SK-N-SH (cell line): ENCODE results near the gene KRT33B. TPM values are rescaled to one million over a fixed set of nuclear protein-coding genes. Genes with fewer than 3 reads are reported as not detected.
"Not testable (repeated sequence)": the region's sequence is repeated elsewhere in the genome, so short reads cannot be mapped to it uniquely, and the experiment has no call there.

Source experiments
- CTCF ChIA-PET: fragments of 300-600, 350-600 bp; formaldehyde crosslinking; extraction: SDS; loops from one replicate; lab custom pipeline; 2021; lab: Yijun Ruan, JAX
- POLR2A ChIA-PET: fragments of 350-600 bp; sonication (Branson Sonifier 250); formaldehyde crosslinking; extraction: SDS; loops from one replicate; lab custom pipeline; 2020; ENCODE audit warnings: antibody characterized with exemption, inconsistent platforms; lab: Yijun Ruan, JAX
- DNase-seq: peaks from one replicate; pipeline ENCODE4 v3.0.0; 2012
- H2AFZ ChIP-seq: fragments of 200-600 bp; sonication (generic); 2 replicates; pipeline ENCODE4 v1.8.1; 2016; ENCODE audit warnings: antibody characterized with exemption, mild to moderate bottlenecking, low read depth
- H3F3A ChIP-seq: fragments of 200-600 bp; sonication (generic); replicated peaks from 2 replicates; pipeline ENCODE3; 2016; ENCODE audit warnings: antibody characterized with exemption, mild to moderate bottlenecking; ENCODE audit not compliant: insufficient read depth
- H3K27ac ChIP-seq, 2 experiments: fragments of 200-500 bp in 1 of 2; fragments of 200-600 bp in 1 of 2; sonication (Bioruptor generic) in 1 of 2; sonication (generic), shearing (Covaris generic) in 1 of 2; 2 replicates each; pipeline versions ENCODE4 v1.5.1 to v1.6.1; 2014 to 2016; ENCODE audit warnings: low read depth in 2 of 2, inconsistent platforms in 1 of 2, low read length in 1 of 2, mild to moderate bottlenecking in 1 of 2, mixed read lengths in 1 of 2
- H3K27me3 ChIP-seq: fragments of 200-600 bp; sonication (generic), shearing (Covaris generic); 2 replicates; pipeline ENCODE4 v1.6.1; 2016; ENCODE audit warnings: mixed run types; ENCODE audit not compliant: insufficient read depth
- H3K36me3 ChIP-seq, 2 experiments: fragments of 200-500 bp in 1 of 2; fragments of 200-600 bp in 1 of 2; sonication (Bioruptor generic) in 1 of 2; sonication (generic) in 1 of 2; replicated peaks in 1 of 2; 2 replicates each; pipeline versions ENCODE3 to v1.5.1; 2014 to 2016; ENCODE audit warnings: low read length in 1 of 2, mild to moderate bottlenecking in 1 of 2; ENCODE audit not compliant: insufficient read depth in 2 of 2, control insufficient read depth in 1 of 2
- H3K4me1 ChIP-seq, 2 experiments: fragments of 200-500 bp in 1 of 2; fragments of 200-600 bp in 1 of 2; sonication (Bioruptor generic) in 1 of 2; sonication (generic), shearing (Covaris generic) in 1 of 2; 2 replicates each; pipeline versions ENCODE4 v1.5.1 to v1.6.1; 2014 to 2016; ENCODE audit warnings: low read depth in 1 of 2, low read length in 1 of 2, mixed run types in 1 of 2; ENCODE audit not compliant: insufficient read depth in 2 of 2, control insufficient read depth in 1 of 2
- H3K4me2 ChIP-seq: fragments of 200-600 bp; sonication (generic), shearing (Covaris generic); 2 replicates; pipeline ENCODE4 v1.6.1; 2017; ENCODE audit warnings: mixed run types
- H3K4me3 ChIP-seq, 2 experiments: fragments of 200-500 bp in 1 of 2; fragments of 200-600 bp in 1 of 2; sonication (Bioruptor generic) in 1 of 2; sonication (generic), shearing (Covaris generic) in 1 of 2; 2 replicates each; pipeline versions ENCODE4 v1.5.1 to v1.8.1; 2014 to 2016; ENCODE audit warnings: low read depth in 2 of 2, inconsistent platforms in 1 of 2, low read length in 1 of 2, mild to moderate bottlenecking in 1 of 2, mixed read lengths in 1 of 2, moderate library complexity in 1 of 2
- H3K79me2 ChIP-seq: fragments of 200-600 bp; sonication (generic); 2 replicates; pipeline ENCODE4 v1.8.1; 2017; ENCODE audit warnings: mild to moderate bottlenecking; ENCODE audit not compliant: insufficient read depth
- H3K9ac ChIP-seq: fragments of 200-600 bp; sonication (generic); 2 replicates; pipeline ENCODE4 v1.6.1; 2017; ENCODE audit warnings: mixed run types
- H3K9me2 ChIP-seq: fragments of 200-600 bp; sonication (generic); 2 replicates; pipeline ENCODE4 v1.6.1; 2017; ENCODE audit warnings: mixed run types
- H3K9me3 ChIP-seq: fragments of 200-600 bp; sonication (generic); 2 replicates; pipeline ENCODE4 v1.6.1; 2017; ENCODE audit warnings: mixed run types, mild to moderate bottlenecking, moderate library complexity
- H4K20me1 ChIP-seq: fragments of 200-600 bp; sonication (generic); 2 replicates; pipeline ENCODE4 v1.6.1; 2017; ENCODE audit warnings: mild to moderate bottlenecking, mixed run types; ENCODE audit not compliant: insufficient read depth
- CTCF ChIP-seq: fragments of 200-600 bp; sonication (generic); IDR thresholded peaks from 2 replicates; pipeline ENCODE4 v1.6.1; 2017; ENCODE audit warnings: antibody characterized with exemption, mild to moderate bottlenecking, moderate library complexity
- ELF1 ChIP-seq: IDR thresholded peaks from 2 replicates; pipeline ENCODE4 v1.4.0; 2012
- EP300 ChIP-seq, 2 experiments: IDR thresholded peaks; 2 replicates each; pipeline versions ENCODE4 v1.4.0 to v1.6.1; 2012; ENCODE audit warnings: borderline replicate concordance in 1 of 2, low read depth in 1 of 2, low read length in 1 of 2
- FOXJ3 ChIP-seq: sonication (generic); formaldehyde crosslinking; IDR thresholded peaks from 2 replicates; pipeline ENCODE4 v1.5.1; 2020; ENCODE audit warnings: mild to moderate bottlenecking, missing genetic modification reagents
- GATA2 ChIP-seq: sonication (generic); formaldehyde crosslinking; IDR thresholded peaks from 2 replicates; pipeline ENCODE4 v1.5.0; 2020; ENCODE audit warnings: mild to moderate bottlenecking, missing genetic modification reagents
- JUND ChIP-seq: IDR thresholded peaks from 2 replicates; pipeline ENCODE4 v1.4.0; 2012
- NRF1 ChIP-seq: IDR thresholded peaks from 2 replicates; pipeline ENCODE4 v1.6.1; 2012; ENCODE audit warnings: low read depth, mild to moderate bottlenecking, low read length
- PBX3 ChIP-seq: IDR thresholded peaks from 2 replicates; pipeline ENCODE4; 2012
- POLR2AphosphoS5 ChIP-seq: IDR thresholded peaks from 2 replicates; pipeline ENCODE4 v1.6.1; 2012; ENCODE audit warnings: low read depth, low read length
- RAD21 ChIP-seq: IDR thresholded peaks from 2 replicates; pipeline ENCODE4 v1.6.1; 2012; ENCODE audit warnings: mild to moderate bottlenecking, low read length
- RCOR1 ChIP-seq: fragments of 150-350 bp; IDR thresholded peaks from 2 replicates; pipeline ENCODE4 v1.6.1; 2017; ENCODE audit warnings: antibody characterized with exemption, low read length
- SIN3A ChIP-seq: IDR thresholded peaks from 2 replicates; pipeline ENCODE4 v1.6.1; 2012; ENCODE audit warnings: low read depth, mild to moderate bottlenecking, low read length, moderate library complexity, borderline replicate concordance
- YY1 ChIP-seq: IDR thresholded peaks from 2 replicates; pipeline ENCODE4 v1.4.0; 2012; ENCODE audit warnings: low read depth, mild to moderate bottlenecking
- WGBS: methylation state at CpG from one replicate; pipeline ENCODE4 v1.1.6; 2017; ENCODE audit warnings: low lambda C conversion rate; 5-methylcytosine and 5-hydroxymethylcytosine counted together
- polyA plus RNA-seq, 3 experiments: library from polyadenylated mRNA; depleted of rRNA; stranded (reverse); fragments of >200 nt; gene quantifications; 2 replicates each; pipeline ENCODE4 v1.2.3, GENCODE V29; 2012
- TF ChIP-seq, protein P1 (sequence below): IDR thresholded peaks from 2 replicates; pipeline ENCODE4 v1.6.1; 2012; ENCODE audit warnings: mild to moderate bottlenecking, low read depth, low read length, moderate library complexity
- TF ChIP-seq, protein P2 (sequence below): fragments of 150-350 bp; IDR thresholded peaks from 2 replicates; pipeline ENCODE4 v1.6.1; 2016; ENCODE audit warnings: mild to moderate bottlenecking, low read depth, low read length
- TF ChIP-seq, protein P3 (sequence below): IDR thresholded peaks from 2 replicates; pipeline ENCODE4 v1.4.0; 2012; ENCODE audit warnings: low read depth, borderline replicate concordance

Gene KRT33B
- polyA plus RNA-seq, 1 of the 3 experiments (the other 2 are of a cell fraction) = 0.08 TPM

DNA sequence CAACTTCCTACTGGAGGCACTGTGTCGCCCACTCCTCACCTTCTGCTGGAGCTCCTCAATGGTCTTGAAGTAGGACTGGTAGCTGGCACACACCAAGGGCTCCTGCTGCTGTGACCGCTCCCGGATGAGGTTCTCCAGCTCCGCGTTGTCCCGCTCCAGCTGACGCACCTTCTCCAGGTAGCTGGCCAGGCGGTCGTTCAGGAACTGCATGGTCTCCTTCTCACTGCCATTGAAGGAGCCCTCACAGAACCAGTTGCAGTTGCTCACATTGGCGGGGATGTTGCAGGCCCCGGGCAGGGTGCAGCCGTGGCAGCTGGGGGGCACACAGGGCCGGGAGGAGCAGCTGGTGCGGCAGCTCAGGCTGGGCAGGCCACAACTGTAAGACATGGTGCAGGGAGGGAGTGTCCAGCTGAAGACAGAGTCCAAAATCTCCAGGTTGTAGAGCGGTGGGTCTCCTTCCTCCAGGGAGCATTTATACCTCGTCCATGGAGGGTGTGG lies 19.2 kb downstream of the KRT33B start, which contains the start of gene KRT33A:
Gene KRT33A (minus strand): TSS at position 448 of the 498 bp plus-strand sequence. CDS start 61 bp downstream, at position 387.
- H3K9ac ChIP-seq, H4K20me1 ChIP-seq, H3K4me1 ChIP-seq, H3K27ac ChIP-seq, H3K36me3 ChIP-seq, DNase-seq, H3K9me3 ChIP-seq, H3K4me3 ChIP-seq, POLR2A ChIA-PET, H3K27me3 ChIP-seq, H3K79me2 ChIP-seq, H2AFZ ChIP-seq, H3K4me2 ChIP-seq, H3K9me2 ChIP-seq, H3F3A ChIP-seq: not testable (repeated sequence)
- CTCF ChIA-PET = interaction anchor here (1.2 to 1.5 kb wide), 3 partner anchors 28 to 298 kb away, joined by 3 to 5 read pairs (median 4); no protein-coding TSS in a partner anchor
- 42% methylated on average over 12 of the region's 16 CpGs for WGBS

- Histone ChIP-seq H3K27me3 (no peaks in the 10 kb centered on the region; the same call in 1 of the 2 replicates), H3K4me1 (no peaks in the 10 kb centered on the region), H4K20me1 (no peaks in the 10 kb centered on the region), H3K9ac (no peak overlapping the region), H3K27ac (no peak overlapping the region), H3K79me2 (no peaks in the 10 kb centered on the region), H3F3A (no peaks in the 10 kb centered on the region), H3K4me3 (no peak overlapping the region), H2AFZ (no peak overlapping the region), H3K4me2 (no peak overlapping the region), H3K9me3 (no peaks in the 10 kb centered on the region), H3K9me2 (no peaks in the 10 kb centered on the region), H3K36me3 (no peaks in the 10 kb centered on the region)
- DNase-seq = no peak
- POLR2A ChIA-PET = no interaction called here
- CTCF ChIA-PET = interaction anchor here (1.0 to 1.2 kb wide), 5 partner anchors 9 to 319 kb away, joined by 3 to 6 read pairs (median 3); no protein-coding TSS in a partner anchor
- WGBS = 46% methylated on average over 7 of the region's 7 CpGs
- TF ChIP-seq ELF1 (no peak), PBX3 (no peak), RCOR1 (no peak), RAD21 (no peak), FOXJ3 (no peak), YY1 (no peak), NRF1 (no peak), SIN3A (no peak), JUND (no peak), CTCF (no peak), POLR2AphosphoS5 (no peak), EP300 (IDR thresholded peaks at IDR 0.05; ENCODE audit: borderline replicate concordance in 1 of 2, low read depth in 1 of 2, low read length in 1 of 2) (no peak), GATA2 (CRISPR knock-in tag) (no peak)
- TF ChIP-seq, protein P1, sequence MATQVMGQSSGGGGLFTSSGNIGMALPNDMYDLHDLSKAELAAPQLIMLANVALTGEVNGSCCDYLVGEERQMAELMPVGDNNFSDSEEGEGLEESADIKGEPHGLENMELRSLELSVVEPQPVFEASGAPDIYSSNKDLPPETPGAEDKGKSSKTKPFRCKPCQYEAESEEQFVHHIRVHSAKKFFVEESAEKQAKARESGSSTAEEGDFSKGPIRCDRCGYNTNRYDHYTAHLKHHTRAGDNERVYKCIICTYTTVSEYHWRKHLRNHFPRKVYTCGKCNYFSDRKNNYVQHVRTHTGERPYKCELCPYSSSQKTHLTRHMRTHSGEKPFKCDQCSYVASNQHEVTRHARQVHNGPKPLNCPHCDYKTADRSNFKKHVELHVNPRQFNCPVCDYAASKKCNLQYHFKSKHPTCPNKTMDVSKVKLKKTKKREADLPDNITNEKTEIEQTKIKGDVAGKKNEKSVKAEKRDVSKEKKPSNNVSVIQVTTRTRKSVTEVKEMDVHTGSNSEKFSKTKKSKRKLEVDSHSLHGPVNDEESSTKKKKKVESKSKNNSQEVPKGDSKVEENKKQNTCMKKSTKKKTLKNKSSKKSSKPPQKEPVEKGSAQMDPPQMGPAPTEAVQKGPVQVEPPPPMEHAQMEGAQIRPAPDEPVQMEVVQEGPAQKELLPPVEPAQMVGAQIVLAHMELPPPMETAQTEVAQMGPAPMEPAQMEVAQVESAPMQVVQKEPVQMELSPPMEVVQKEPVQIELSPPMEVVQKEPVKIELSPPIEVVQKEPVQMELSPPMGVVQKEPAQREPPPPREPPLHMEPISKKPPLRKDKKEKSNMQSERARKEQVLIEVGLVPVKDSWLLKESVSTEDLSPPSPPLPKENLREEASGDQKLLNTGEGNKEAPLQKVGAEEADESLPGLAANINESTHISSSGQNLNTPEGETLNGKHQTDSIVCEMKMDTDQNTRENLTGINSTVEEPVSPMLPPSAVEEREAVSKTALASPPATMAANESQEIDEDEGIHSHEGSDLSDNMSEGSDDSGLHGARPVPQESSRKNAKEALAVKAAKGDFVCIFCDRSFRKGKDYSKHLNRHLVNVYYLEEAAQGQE = no peak
- TF ChIP-seq, protein P2, sequence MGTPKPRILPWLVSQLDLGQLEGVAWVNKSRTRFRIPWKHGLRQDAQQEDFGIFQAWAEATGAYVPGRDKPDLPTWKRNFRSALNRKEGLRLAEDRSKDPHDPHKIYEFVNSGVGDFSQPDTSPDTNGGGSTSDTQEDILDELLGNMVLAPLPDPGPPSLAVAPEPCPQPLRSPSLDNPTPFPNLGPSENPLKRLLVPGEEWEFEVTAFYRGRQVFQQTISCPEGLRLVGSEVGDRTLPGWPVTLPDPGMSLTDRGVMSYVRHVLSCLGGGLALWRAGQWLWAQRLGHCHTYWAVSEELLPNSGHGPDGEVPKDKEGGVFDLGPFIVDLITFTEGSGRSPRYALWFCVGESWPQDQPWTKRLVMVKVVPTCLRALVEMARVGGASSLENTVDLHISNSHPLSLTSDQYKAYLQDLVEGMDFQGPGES = no peak
- TF ChIP-seq, protein P3, sequence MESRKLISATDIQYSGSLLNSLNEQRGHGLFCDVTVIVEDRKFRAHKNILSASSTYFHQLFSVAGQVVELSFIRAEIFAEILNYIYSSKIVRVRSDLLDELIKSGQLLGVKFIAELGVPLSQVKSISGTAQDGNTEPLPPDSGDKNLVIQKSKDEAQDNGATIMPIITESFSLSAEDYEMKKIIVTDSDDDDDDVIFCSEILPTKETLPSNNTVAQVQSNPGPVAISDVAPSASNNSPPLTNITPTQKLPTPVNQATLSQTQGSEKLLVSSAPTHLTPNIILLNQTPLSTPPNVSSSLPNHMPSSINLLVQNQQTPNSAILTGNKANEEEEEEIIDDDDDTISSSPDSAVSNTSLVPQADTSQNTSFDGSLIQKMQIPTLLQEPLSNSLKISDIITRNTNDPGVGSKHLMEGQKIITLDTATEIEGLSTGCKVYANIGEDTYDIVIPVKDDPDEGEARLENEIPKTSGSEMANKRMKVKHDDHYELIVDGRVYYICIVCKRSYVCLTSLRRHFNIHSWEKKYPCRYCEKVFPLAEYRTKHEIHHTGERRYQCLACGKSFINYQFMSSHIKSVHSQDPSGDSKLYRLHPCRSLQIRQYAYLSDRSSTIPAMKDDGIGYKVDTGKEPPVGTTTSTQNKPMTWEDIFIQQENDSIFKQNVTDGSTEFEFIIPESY = no peak
Measured at GRCh38 chr17:41347869-41348760, 21.5 kb downstream of the KRT33B start.
